Calu3 (cell line): Measurements from ENCODE around the gene MDK. TPM values are rescaled to one million over a fixed set of nuclear protein-coding genes. Genes with fewer than 3 reads are reported as not detected.

Experiments used
- BruUV-seq: library from RNA; stranded (reverse); fragments of 400-500 nt; replicated peaks from 2 replicates; lab custom pipeline; 2021; lab: Mats Ljungman, UMichigan
- CTCF ChIA-PET: fragments of 300-600 bp; sonication (Branson Sonifier 250); formaldehyde crosslinking; loops from one replicate; lab custom pipeline; 2022; ENCODE audit warnings: antibody characterized with exemption; lab: Charles Lee
- DNase-seq: peaks from one replicate; pipeline ENCODE4 v3.0.0; 2022
- H3K27ac Mint-ChIP-seq: one replicate; pipeline ENCODE4 v1.8.0; 2022; ENCODE audit warnings: mixed read lengths; ENCODE audit not compliant: unreplicated experiment
- H3K27me3 Mint-ChIP-seq: one replicate; pipeline ENCODE4 v1.8.0; 2022; ENCODE audit warnings: mixed read lengths; ENCODE audit not compliant: unreplicated experiment
- H3K36me3 Mint-ChIP-seq: one replicate; pipeline ENCODE4 v1.8.0; 2022; ENCODE audit warnings: mild to moderate bottlenecking, moderate library complexity, mixed read lengths; ENCODE audit not compliant: insufficient read depth, unreplicated experiment
- H3K4me1 Mint-ChIP-seq: one replicate; pipeline ENCODE4 v1.8.0; 2022; ENCODE audit warnings: mild to moderate bottlenecking, low read depth, mixed read lengths; ENCODE audit not compliant: unreplicated experiment
- H3K4me3 Mint-ChIP-seq: one replicate; pipeline ENCODE4 v1.8.0; 2022; ENCODE audit warnings: mild to moderate bottlenecking, low read depth, moderate library complexity, mixed read lengths; ENCODE audit not compliant: unreplicated experiment
- H3K9me3 Mint-ChIP-seq: one replicate; pipeline ENCODE4 v1.8.0; 2022; ENCODE audit warnings: low read depth, mixed read lengths; ENCODE audit not compliant: unreplicated experiment
- CTCF ChIP-seq: fragments of 200-600 bp; IDR thresholded peaks from one replicate; pipeline ENCODE4 v1.8.0; 2022; ENCODE audit warnings: antibody characterized with exemption; ENCODE audit not compliant: unreplicated experiment
- intact Hi-C: fragments of 100-400 bp; cut with micrococcal nuclease; formaldehyde crosslinking; loops from one replicate; pipeline ENCODE4 v1.10.0; 2022; ENCODE audit not compliant: unreplicated experiment
- total RNA-seq: library from RNA; stranded (reverse); gene quantifications from 2 replicates; pipeline ENCODE4 v1.2.3, GENCODE V29; 2022

MDK gene
- total RNA-seq, 1 experiment from 2014 or later: 74.9 TPM

- Mint-ChIP-seq H3K9me3 (no peaks in the 10 kb centered on the region), H3K27me3 (no peaks in the 10 kb centered on the region), H3K4me3 (no peak overlapping the region), H3K36me3 (peaks cover 29% of the 10 kb centered on the region), H3K27ac (no peak overlapping the region), H3K4me1 (no peaks in the 10 kb centered on the region)
- CTCF ChIA-PET: no interaction called here
- no peak for DNase-seq
- intact Hi-C loops: no loop called here
- TF ChIP-seq CTCF: no peak
- BruUV-seq: no TSS peak
Observed at GRCh38 chr11:46373787-46374740, 7.4 kb upstream of the MDK start.

GRCh38 chr11:46374815-46375214 lies 6.7 kb upstream of the MDK start:
- CTCF ChIA-PET: no interaction called here

GRCh38 chr11:46375392-46376101 lies 5.9 kb upstream of the MDK start:
- CTCF ChIA-PET: no interaction called here

More at GRCh38 chr11:46374815-46375214, 6.7 kb upstream of the MDK start:
- no peak overlapping the region for H3K27ac Mint-ChIP-seq
- H3K9me3 Mint-ChIP-seq: no peaks in the 10 kb centered on the region
- H3K4me3 Mint-ChIP-seq: no peak overlapping the region
- BruUV-seq: no TSS peak
- no peak for DNase-seq
- H3K36me3 Mint-ChIP-seq: peaks cover 29% of the 10 kb centered on the region
- no peak for TF ChIP-seq CTCF
- intact Hi-C loops: no loop called here
- no peaks in the 10 kb centered on the region for H3K27me3 Mint-ChIP-seq
- H3K4me1 Mint-ChIP-seq: no peaks in the 10 kb centered on the region

More at GRCh38 chr11:46375392-46376101, 5.9 kb upstream of the MDK start:
- BruUV-seq: no TSS peak
- no peak for DNase-seq
- H3K27ac Mint-ChIP-seq: no peak overlapping the region
- intact Hi-C loops: no loop called here
- H3K27me3 Mint-ChIP-seq: no peaks in the 10 kb centered on the region
- no peaks in the 10 kb centered on the region for H3K9me3 Mint-ChIP-seq
- H3K4me3 Mint-ChIP-seq: no peak overlapping the region
- no peaks in the 10 kb centered on the region for H3K4me1 Mint-ChIP-seq
- no peak for TF ChIP-seq CTCF
- peaks cover 29% of the 10 kb centered on the region for H3K36me3 Mint-ChIP-seq
